Suprapubic skin (tissue), 3 donors: Measurements from ENCODE around the gene USP38.

ENCODE experiments used
- CTCF ChIP-seq, 2 donors: fragments of 200-600 bp in 1 of 2; fragments of 450-650 bp in 1 of 2; sonication (generic) in 1 of 2; IDR thresholded peaks; one replicate each; pipeline ENCODE4 v1.5.1; 2016 to 2019; ENCODE audit warnings: antibody characterized with exemption in 2 of 2, mild to moderate bottlenecking in 1 of 2, moderate library complexity in 1 of 2
- EP300 ChIP-seq: sonication (generic); formaldehyde crosslinking; IDR thresholded peaks from one replicate; pipeline ENCODE4 v1.6.1; 2017; ENCODE audit warnings: antibody characterized with exemption

- TF ChIP-seq CTCF (IDR thresholded peaks at IDR 0.05) (no peak), EP300 (no peak)
These were observed 44.0 kb upstream of the USP38 start for GRCh38 chr4:143140696-143141095.
